AG10803 (cell line): ENCODE measurements around the gene NTRK2.

Source experiments
- DNase-seq: peaks from one replicate; pipeline ENCODE4 v3.0.0; 2010; ENCODE audit warnings: low read depth
- H3K4me3 ChIP-seq: 2 replicates; pipeline ENCODE4 v1.5.1; 2011; ENCODE audit warnings: mild to moderate bottlenecking, low read length, control low read depth
- CTCF ChIP-seq: conservative IDR thresholded peaks from 2 replicates; pipeline ENCODE4 v1.5.1; 2011; ENCODE audit warnings: mild to moderate bottlenecking, low read length, control low read depth, inconsistent platforms

NTRK2 gene

DNA sequence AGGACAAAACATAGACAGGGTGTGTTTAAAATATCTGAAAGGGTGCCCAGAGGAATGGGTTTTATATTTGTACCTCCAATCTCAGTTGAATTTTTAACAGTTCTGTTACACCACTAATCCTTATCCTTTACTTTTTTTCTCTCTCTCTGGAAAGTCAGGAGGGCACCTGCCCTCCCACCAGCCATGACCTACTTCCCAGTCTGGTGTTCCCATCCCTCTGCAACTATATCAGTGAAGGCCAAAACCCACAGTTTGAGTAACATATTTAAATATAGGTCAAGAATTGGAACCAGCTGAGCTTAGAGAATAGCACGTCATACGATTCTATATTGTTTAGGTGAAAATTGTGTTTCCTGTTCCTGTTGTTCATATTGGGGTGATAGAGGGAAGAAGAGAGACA, 229.8 kb downstream of the NTRK2 start:
- DNase-seq, result no peak
- no peak overlapping the region for H3K4me3 ChIP-seq
- no peak for TF ChIP-seq CTCF

- no peak for DNase-seq
- no peak for TF ChIP-seq CTCF
- H3K4me3 ChIP-seq, result no peak overlapping the region
These were observed 230.9 kb downstream of the NTRK2 start for GRCh38 chr9:84900421-84900820.

DNA sequence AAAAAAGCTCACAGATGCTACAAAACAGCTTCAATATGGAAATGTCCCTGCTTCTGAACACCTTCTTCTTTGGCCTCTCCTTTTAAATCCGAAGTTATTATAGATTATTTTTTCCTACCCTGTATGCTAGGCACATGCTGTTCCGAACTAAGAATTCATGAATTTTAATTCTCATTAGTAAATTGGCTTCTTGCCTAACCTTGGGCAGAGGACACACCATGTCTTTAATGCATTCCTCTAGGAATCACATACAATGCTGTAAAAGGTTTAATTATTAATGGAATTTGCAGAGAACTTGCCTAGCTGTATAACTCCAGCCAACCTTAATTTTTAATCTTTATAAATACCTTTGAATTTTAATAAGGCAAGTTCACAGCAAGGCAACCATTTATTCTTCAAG, 234.4 kb downstream of the NTRK2 start:
- no peak overlapping the region for H3K4me3 ChIP-seq
- DNase-seq, result no peak
- no peak for TF ChIP-seq CTCF

DNA sequence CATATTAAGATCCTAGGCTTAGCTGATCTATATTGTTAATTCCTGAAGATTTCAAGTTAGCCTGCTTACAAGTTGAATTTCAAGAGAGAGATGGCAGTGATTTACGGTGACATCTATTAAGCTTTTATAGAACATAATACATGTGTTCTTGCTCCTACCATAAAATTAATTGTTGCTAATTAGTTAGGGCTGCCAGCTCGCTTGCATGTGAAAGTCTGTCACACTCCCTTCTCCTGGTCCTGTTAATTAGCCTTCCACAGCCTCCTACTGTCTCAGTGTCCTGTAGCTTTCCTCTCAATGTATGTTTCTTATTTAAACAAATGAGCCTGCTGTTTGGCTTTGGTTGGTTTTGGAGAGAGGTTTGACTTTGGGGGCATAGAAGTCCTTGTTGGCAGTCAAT, 247.2 kb downstream of the NTRK2 start:
- TF ChIP-seq CTCF, result no peak
- no peak overlapping the region for H3K4me3 ChIP-seq
- no peak for DNase-seq

GRCh38 chr9:84917366-84918070, 248.0 kb downstream of the NTRK2 start:
- no peak for TF ChIP-seq CTCF
- DNase-seq, result no peak
- no peak overlapping the region for H3K4me3 ChIP-seq

DNA sequence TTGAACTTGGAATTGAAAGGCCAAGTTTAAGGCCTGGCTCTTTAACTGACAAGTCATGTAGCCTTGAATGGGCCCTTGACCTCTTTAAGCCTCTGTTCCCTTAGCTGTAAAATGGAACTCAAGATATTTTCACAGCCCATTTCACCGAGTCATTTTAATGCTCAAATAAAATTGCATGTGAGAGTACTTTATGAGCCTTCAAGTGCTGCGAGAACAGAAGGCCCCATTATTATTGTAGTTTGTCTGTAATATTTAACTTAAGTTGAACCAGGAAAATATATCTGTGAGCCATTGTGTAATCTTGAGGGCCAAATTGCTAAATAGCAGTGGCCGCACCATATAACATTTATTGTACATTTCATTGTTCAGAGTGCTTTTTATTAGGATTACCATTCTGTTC, 249.9 kb downstream of the NTRK2 start:
- DNase-seq, result no peak
- H3K4me3 ChIP-seq, result no peak overlapping the region
- TF ChIP-seq CTCF, result no peak

GRCh38 chr9:84921175-84921574, 251.6 kb downstream of the NTRK2 start:
- no peak for DNase-seq
- H3K4me3 ChIP-seq, result no peak overlapping the region
- TF ChIP-seq CTCF, result no peak
